PC-3 (cell line): Measurements from ENCODE around the gene AMPD2. TPM values are rescaled to one million over a fixed set of nuclear protein-coding genes. Genes with fewer than 3 reads are reported as not detected.

Experiments
- ATAC-seq: fragments of 200-7000 bp; cut with Tn5 transposase; 2 replicates; pipeline ENCODE4 v1.9.1; 2020; ENCODE audit warnings: mild to moderate bottlenecking, moderate library complexity
- BruUV-seq: library from RNA; stranded (reverse); fragments of 400-500 nt; replicated peaks from 2 replicates; lab custom pipeline; 2021; lab: Mats Ljungman, UMichigan
- CTCF ChIA-PET: fragments of 300-600 bp; sonication (Branson Sonifier 250); formaldehyde crosslinking; loops from one replicate; lab custom pipeline; 2022; ENCODE audit warnings: antibody characterized with exemption; lab: Charles Lee
- POLR2A ChIA-PET: fragments of 300-600 bp; sonication (Branson Sonifier 250); formaldehyde crosslinking; loops from one replicate; lab custom pipeline; 2022; ENCODE audit warnings: antibody characterized with exemption; ENCODE audit not compliant: unreplicated experiment; lab: Charles Lee
- DNase-seq: peaks from one replicate; pipeline ENCODE4 v3.0.0-alpha.2; 2015
- H2AFZ ChIP-seq: fragments of 300-600 bp; sonication (generic); 2 replicates; pipeline ENCODE4 v1.6.0; 2016; ENCODE audit warnings: antibody characterized with exemption, low read length
- H3F3A ChIP-seq: fragments of 300-600 bp; sonication (generic); one replicate; pipeline ENCODE4 v1.6.0; 2017; ENCODE audit warnings: antibody characterized with exemption, low read length, control low read depth, mild to moderate bottlenecking; ENCODE audit not compliant: unreplicated experiment
- H3K27ac ChIP-seq: fragments of 300-600 bp; sonication (generic); 2 replicates; pipeline ENCODE4 v1.5.1; 2016; ENCODE audit warnings: mild to moderate bottlenecking, low read length
- H3K27me3 ChIP-seq: fragments of 300-600 bp; sonication (generic); 2 replicates; pipeline ENCODE4 v1.6.1; 2016; ENCODE audit warnings: low read length, mixed read lengths
- H3K36me3 ChIP-seq: fragments of 300-600 bp; sonication (generic); 2 replicates; pipeline ENCODE4 v1.6.1; 2016; ENCODE audit warnings: low read depth, mixed run types, low read length, mixed read lengths
- H3K4me1 ChIP-seq: fragments of 300-600 bp; sonication (generic); 2 replicates; pipeline ENCODE4 v1.5.1; 2016; ENCODE audit warnings: low read length; ENCODE audit not compliant: insufficient read depth
- H3K4me2 ChIP-seq: fragments of 300-600 bp; sonication (generic); 2 replicates; pipeline ENCODE4 v1.6.0; 2016; ENCODE audit warnings: low read length
- H3K4me3 ChIP-seq: fragments of 300-600 bp; sonication (generic); 2 replicates; pipeline ENCODE4 v1.5.1; 2016; ENCODE audit warnings: mild to moderate bottlenecking, low read length, mixed read lengths
- H3K79me2 ChIP-seq: fragments of 300-600 bp; sonication (generic); 2 replicates; pipeline ENCODE4 v1.6.1; 2017; ENCODE audit warnings: low read length, mixed read lengths
- H3K9ac ChIP-seq: fragments of 300-600 bp; sonication (generic); 2 replicates; pipeline ENCODE4 v1.6.0; 2016; ENCODE audit warnings: mild to moderate bottlenecking, low read length
- H3K9me2 ChIP-seq: fragments of 300-600 bp; sonication (generic); replicated peaks from 2 replicates; pipeline ENCODE4 v1.6.1; 2016; ENCODE audit warnings: mixed run types, low read length, mixed read lengths
- H3K9me3 ChIP-seq: fragments of 300-600 bp; sonication (generic); 2 replicates; pipeline ENCODE4 v1.6.1; 2016; ENCODE audit warnings: low read length, mixed read lengths
- H4K20me1 ChIP-seq: fragments of 300-600 bp; sonication (generic); 2 replicates; pipeline ENCODE4 v1.6.1; 2016; ENCODE audit warnings: low read length, mixed read lengths
- CTCF ChIP-seq: fragments of 300-600 bp; sonication (generic); conservative IDR thresholded peaks from 2 replicates; pipeline ENCODE4 v1.5.1; 2017; ENCODE audit warnings: antibody characterized with exemption, low read depth, mild to moderate bottlenecking, low read length
- EZH2 ChIP-seq: fragments of 300-600 bp; sonication (generic); IDR thresholded peaks from one replicate; pipeline ENCODE4 v1.6.1; 2017; ENCODE audit warnings: antibody characterized with exemption, mild to moderate bottlenecking, low read length; ENCODE audit not compliant: unreplicated experiment
- EZH2phosphoT487 ChIP-seq: fragments of 300-600 bp; sonication (generic); IDR thresholded peaks from 2 replicates; pipeline ENCODE4 v1.6.1; 2018; ENCODE audit warnings: mild to moderate bottlenecking, antibody characterized with exemption, low read length, borderline replicate concordance
- intact Hi-C: fragments of 100-400 bp; cut with micrococcal nuclease; formaldehyde crosslinking; loops from 2 replicates; pipeline ENCODE4 v1.9.0; 2023
- total RNA-seq: library from RNA; depleted of rRNA; stranded (reverse); fragments of >200 nt; gene quantifications from 2 replicates; pipeline ENCODE4 v1.2.3, GENCODE V29; 2014

Gene AMPD2
- total RNA-seq, 1 experiment from 2014 or later = 75.3 TPM

GRCh38 chr1:109636201-109636952 is 16.7 kb downstream of the AMPD2 start:
- BruUV-seq = no TSS peak
- TF ChIP-seq CTCF = no peak
- no peak for TF ChIP-seq EZH2
- no peak for TF ChIP-seq EZH2phosphoT487
- H3K9ac ChIP-seq = no peak overlapping the region

GRCh38 chr1:109637446-109637845 is 17.8 kb downstream of the AMPD2 start:
- intact Hi-C loops = no loop called here
- H3K36me3 ChIP-seq = no peaks in the 10 kb centered on the region
- H3K9me2 ChIP-seq = no peaks in the 10 kb centered on the region
- H3K4me1 ChIP-seq = no peaks in the 10 kb centered on the region
- ChIA-PET CTCF (interaction anchor here (0.6 kb wide), 1 partner anchor 139 kb away, joined by 12 read pairs; no protein-coding TSS in a partner anchor), POLR2A (no interaction called here)
- no peaks in the 10 kb centered on the region for H3K79me2 ChIP-seq
- no peak overlapping the region for H2AFZ ChIP-seq
- ATAC-seq (no peak), DNase-seq (no peak)
- no peak overlapping the region for H3K27ac ChIP-seq
- TF ChIP-seq EZH2 (no peak), EZH2phosphoT487 (no peak), CTCF (no peak)
- no TSS peak for BruUV-seq
- H3K9ac ChIP-seq = no peak overlapping the region
- H3K9me3 ChIP-seq = no peaks in the 10 kb centered on the region
- no peaks in the 10 kb centered on the region for H4K20me1 ChIP-seq
- no peak overlapping the region for H3K4me3 ChIP-seq
- H3F3A ChIP-seq = no peaks in the 10 kb centered on the region
- H3K27me3 ChIP-seq = no peaks in the 10 kb centered on the region
- H3K4me2 ChIP-seq = no peak overlapping the region

More at GRCh38 chr1:109636201-109636952, 16.7 kb downstream of the AMPD2 start:
- Histone ChIP-seq H3K27ac (no peak overlapping the region), H3K4me1 (no peaks in the 10 kb centered on the region), H3K9me2 (no peaks in the 10 kb centered on the region), H2AFZ (no peak overlapping the region), H3K36me3 (peaks cover 5% of the 10 kb centered on the region), H3K4me2 (no peak overlapping the region), H3K9me3 (no peaks in the 10 kb centered on the region), H3K27me3 (no peaks in the 10 kb centered on the region), H3F3A (no peaks in the 10 kb centered on the region), H3K4me3 (no peak overlapping the region), H4K20me1 (no peaks in the 10 kb centered on the region), H3K79me2 (no peaks in the 10 kb centered on the region)
- no peak for ATAC-seq
- intact Hi-C loops = no loop called here
- ChIA-PET POLR2A (interaction anchor here (0.6 kb wide), 1 partner anchor 90 kb away, joined by 4 read pairs; no protein-coding TSS in a partner anchor), CTCF (no interaction called here)
- DNase-seq = no peak
